SK-N-SH (cell line): Measurements from ENCODE around the gene ACP6. TPM values are rescaled to one million over a fixed set of nuclear protein-coding genes. Genes with fewer than 3 reads are reported as not detected.

ENCODE experiments used
- CTCF ChIA-PET: fragments of 300-600, 350-600 bp; formaldehyde crosslinking; extraction: SDS; loops from one replicate; lab custom pipeline; 2021; lab: Yijun Ruan, JAX
- POLR2A ChIA-PET: fragments of 350-600 bp; sonication (Branson Sonifier 250); formaldehyde crosslinking; extraction: SDS; loops from one replicate; lab custom pipeline; 2020; ENCODE audit warnings: antibody characterized with exemption, inconsistent platforms; lab: Yijun Ruan, JAX
- DNase-seq: peaks from one replicate; pipeline ENCODE4 v3.0.0; 2012
- H2AFZ ChIP-seq: fragments of 200-600 bp; sonication (generic); 2 replicates; pipeline ENCODE4 v1.8.1; 2016; ENCODE audit warnings: antibody characterized with exemption, mild to moderate bottlenecking, low read depth
- H3F3A ChIP-seq: fragments of 200-600 bp; sonication (generic); replicated peaks from 2 replicates; pipeline ENCODE3; 2016; ENCODE audit warnings: antibody characterized with exemption, mild to moderate bottlenecking; ENCODE audit not compliant: insufficient read depth
- H3K27ac ChIP-seq, 2 experiments: fragments of 200-500 bp in 1 of 2; fragments of 200-600 bp in 1 of 2; sonication (Bioruptor generic) in 1 of 2; sonication (generic), shearing (Covaris generic) in 1 of 2; 2 replicates each; pipeline versions ENCODE4 v1.5.1 to v1.6.1; 2014 to 2016; ENCODE audit warnings: low read depth in 2 of 2, inconsistent platforms in 1 of 2, low read length in 1 of 2, mild to moderate bottlenecking in 1 of 2, mixed read lengths in 1 of 2
- H3K27me3 ChIP-seq: fragments of 200-600 bp; sonication (generic), shearing (Covaris generic); 2 replicates; pipeline ENCODE4 v1.6.1; 2016; ENCODE audit warnings: mixed run types; ENCODE audit not compliant: insufficient read depth
- H3K36me3 ChIP-seq, 2 experiments: fragments of 200-500 bp in 1 of 2; fragments of 200-600 bp in 1 of 2; sonication (Bioruptor generic) in 1 of 2; sonication (generic) in 1 of 2; replicated peaks in 1 of 2; 2 replicates each; pipeline versions ENCODE3 to v1.5.1; 2014 to 2016; ENCODE audit warnings: low read length in 1 of 2, mild to moderate bottlenecking in 1 of 2; ENCODE audit not compliant: insufficient read depth in 2 of 2, control insufficient read depth in 1 of 2
- H3K4me1 ChIP-seq, 2 experiments: fragments of 200-500 bp in 1 of 2; fragments of 200-600 bp in 1 of 2; sonication (Bioruptor generic) in 1 of 2; sonication (generic), shearing (Covaris generic) in 1 of 2; 2 replicates each; pipeline versions ENCODE4 v1.5.1 to v1.6.1; 2014 to 2016; ENCODE audit warnings: low read depth in 1 of 2, low read length in 1 of 2, mixed run types in 1 of 2; ENCODE audit not compliant: insufficient read depth in 2 of 2, control insufficient read depth in 1 of 2
- H3K4me2 ChIP-seq: fragments of 200-600 bp; sonication (generic), shearing (Covaris generic); 2 replicates; pipeline ENCODE4 v1.6.1; 2017; ENCODE audit warnings: mixed run types
- H3K4me3 ChIP-seq, 2 experiments: fragments of 200-500 bp in 1 of 2; fragments of 200-600 bp in 1 of 2; sonication (Bioruptor generic) in 1 of 2; sonication (generic), shearing (Covaris generic) in 1 of 2; 2 replicates each; pipeline versions ENCODE4 v1.5.1 to v1.8.1; 2014 to 2016; ENCODE audit warnings: low read depth in 2 of 2, inconsistent platforms in 1 of 2, low read length in 1 of 2, mild to moderate bottlenecking in 1 of 2, mixed read lengths in 1 of 2, moderate library complexity in 1 of 2
- H3K79me2 ChIP-seq: fragments of 200-600 bp; sonication (generic); 2 replicates; pipeline ENCODE4 v1.8.1; 2017; ENCODE audit warnings: mild to moderate bottlenecking; ENCODE audit not compliant: insufficient read depth
- H3K9ac ChIP-seq: fragments of 200-600 bp; sonication (generic); 2 replicates; pipeline ENCODE4 v1.6.1; 2017; ENCODE audit warnings: mixed run types
- H3K9me2 ChIP-seq: fragments of 200-600 bp; sonication (generic); 2 replicates; pipeline ENCODE4 v1.6.1; 2017; ENCODE audit warnings: mixed run types
- H3K9me3 ChIP-seq: fragments of 200-600 bp; sonication (generic); 2 replicates; pipeline ENCODE4 v1.6.1; 2017; ENCODE audit warnings: mixed run types, mild to moderate bottlenecking, moderate library complexity
- H4K20me1 ChIP-seq: fragments of 200-600 bp; sonication (generic); 2 replicates; pipeline ENCODE4 v1.6.1; 2017; ENCODE audit warnings: mild to moderate bottlenecking, mixed run types; ENCODE audit not compliant: insufficient read depth
- CHD2 ChIP-seq: fragments of 150-350 bp; IDR thresholded peaks from 2 replicates; pipeline ENCODE4 v1.6.1; 2018; ENCODE audit warnings: low read length; ENCODE audit not compliant: partially characterized antibody
- ELF1 ChIP-seq: IDR thresholded peaks from 2 replicates; pipeline ENCODE4 v1.4.0; 2012
- EZH2phosphoT487 ChIP-seq: fragments of 200-600 bp; sonication (generic); IDR thresholded peaks from 2 replicates; pipeline ENCODE4 v1.6.1; 2017; ENCODE audit warnings: low read depth, mixed run types, mild to moderate bottlenecking, antibody characterized with exemption, moderate library complexity, borderline replicate concordance
- FOXJ3 ChIP-seq: sonication (generic); formaldehyde crosslinking; IDR thresholded peaks from 2 replicates; pipeline ENCODE4 v1.5.1; 2020; ENCODE audit warnings: mild to moderate bottlenecking, missing genetic modification reagents
- FOXM1 ChIP-seq: IDR thresholded peaks from 2 replicates; pipeline ENCODE4 v1.4.0; 2012; ENCODE audit warnings: low read depth, mild to moderate bottlenecking
- JUND ChIP-seq: IDR thresholded peaks from 2 replicates; pipeline ENCODE4 v1.4.0; 2012
- MEF2A ChIP-seq: IDR thresholded peaks from 2 replicates; pipeline ENCODE4 v1.4.0; 2012; ENCODE audit warnings: low read depth, borderline replicate concordance
- MXI1 ChIP-seq: IDR thresholded peaks from 2 replicates; pipeline ENCODE4 v1.6.1; 2012; ENCODE audit warnings: mild to moderate bottlenecking, low read depth, low read length, improper control_type of control experiment
- NFIC ChIP-seq: IDR thresholded peaks from 2 replicates; pipeline ENCODE4 v1.4.0; 2012; ENCODE audit warnings: borderline replicate concordance
- POLR2AphosphoS5 ChIP-seq: IDR thresholded peaks from 2 replicates; pipeline ENCODE4 v1.6.1; 2012; ENCODE audit warnings: low read depth, low read length
- RAD21 ChIP-seq: IDR thresholded peaks from 2 replicates; pipeline ENCODE4 v1.6.1; 2012; ENCODE audit warnings: mild to moderate bottlenecking, low read length
- REST ChIP-seq: IDR thresholded peaks from 2 replicates; pipeline ENCODE4 v1.6.1; 2012; ENCODE audit warnings: mild to moderate bottlenecking, low read depth, low read length, moderate library complexity
- RFX5 ChIP-seq: IDR thresholded peaks from 2 replicates; pipeline ENCODE4 v1.6.1; 2012; ENCODE audit warnings: mild to moderate bottlenecking, improper control_type of control experiment, low read length
- RXRA ChIP-seq: IDR thresholded peaks from 2 replicates; pipeline ENCODE4 v1.4.0; 2012; ENCODE audit warnings: low read depth, mild to moderate bottlenecking, borderline replicate concordance
- SIN3A ChIP-seq: IDR thresholded peaks from 2 replicates; pipeline ENCODE4 v1.6.1; 2012; ENCODE audit warnings: low read depth, mild to moderate bottlenecking, low read length, moderate library complexity, borderline replicate concordance
- USF1 ChIP-seq: IDR thresholded peaks from 2 replicates; pipeline ENCODE4 v1.4.0; 2012; ENCODE audit warnings: low read depth, borderline replicate concordance
- USF2 ChIP-seq: fragments of 150-350 bp; IDR thresholded peaks from 2 replicates; pipeline ENCODE4 v1.6.1; 2017; ENCODE audit warnings: antibody characterized with exemption, low read length, low read depth, borderline replicate concordance
- WGBS: methylation state at CpG from one replicate; pipeline ENCODE4 v1.1.6; 2017; ENCODE audit warnings: low lambda C conversion rate; 5-methylcytosine and 5-hydroxymethylcytosine counted together
- polyA plus RNA-seq, 3 experiments: library from polyadenylated mRNA; depleted of rRNA; stranded (reverse); fragments of >200 nt; gene quantifications; 2 replicates each; pipeline ENCODE4 v1.2.3, GENCODE V29; 2012
- TF ChIP-seq, protein P1 (sequence below): fragments of 150-350 bp; IDR thresholded peaks from 2 replicates; pipeline ENCODE4 v1.6.1; 2016; ENCODE audit warnings: mild to moderate bottlenecking, low read depth, low read length
- TF ChIP-seq, protein P2 (sequence below): IDR thresholded peaks from 2 replicates; pipeline ENCODE4 v1.4.0; 2012; ENCODE audit warnings: low read depth, borderline replicate concordance
- TF ChIP-seq, protein P3 (sequence below): IDR thresholded peaks from 2 replicates; pipeline ENCODE4; 2012

The ACP6 gene
- polyA plus RNA-seq, 1 of the 3 experiments (the other 2 are of a cell fraction) = 10.9 TPM

GRCh38 chr1:147652306-147652705 lies 18.0 kb downstream of the ACP6 start:
- no peaks in the 10 kb centered on the region for H3F3A ChIP-seq
- H3K4me2 ChIP-seq = no peak overlapping the region
- no peaks in the 10 kb centered on the region for H3K9me3 ChIP-seq
- no peaks in the 10 kb centered on the region for H3K9me2 ChIP-seq
- POLR2A ChIA-PET = no interaction called here
- no peak for DNase-seq
- no peaks in the 10 kb centered on the region for H4K20me1 ChIP-seq
- no peak overlapping the region for H3K9ac ChIP-seq
- peaks cover 5 to 76% of the 10 kb centered on the region in 2 experiments for H3K36me3 ChIP-seq
- TF ChIP-seq MEF2A (no peak), FOXM1 (no peak), SIN3A (no peak), FOXJ3 (no peak), POLR2AphosphoS5 (no peak), USF1 (no peak), REST (no peak), RAD21 (no peak), RFX5 (no peak), EZH2phosphoT487 (no peak), JUND (no peak), ELF1 (no peak), NFIC (no peak), USF2 (no peak), RXRA (no peak), CHD2 (no peak), MXI1 (no peak)
- TF ChIP-seq, protein P1, sequence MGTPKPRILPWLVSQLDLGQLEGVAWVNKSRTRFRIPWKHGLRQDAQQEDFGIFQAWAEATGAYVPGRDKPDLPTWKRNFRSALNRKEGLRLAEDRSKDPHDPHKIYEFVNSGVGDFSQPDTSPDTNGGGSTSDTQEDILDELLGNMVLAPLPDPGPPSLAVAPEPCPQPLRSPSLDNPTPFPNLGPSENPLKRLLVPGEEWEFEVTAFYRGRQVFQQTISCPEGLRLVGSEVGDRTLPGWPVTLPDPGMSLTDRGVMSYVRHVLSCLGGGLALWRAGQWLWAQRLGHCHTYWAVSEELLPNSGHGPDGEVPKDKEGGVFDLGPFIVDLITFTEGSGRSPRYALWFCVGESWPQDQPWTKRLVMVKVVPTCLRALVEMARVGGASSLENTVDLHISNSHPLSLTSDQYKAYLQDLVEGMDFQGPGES = no peak
- TF ChIP-seq, protein P2, sequence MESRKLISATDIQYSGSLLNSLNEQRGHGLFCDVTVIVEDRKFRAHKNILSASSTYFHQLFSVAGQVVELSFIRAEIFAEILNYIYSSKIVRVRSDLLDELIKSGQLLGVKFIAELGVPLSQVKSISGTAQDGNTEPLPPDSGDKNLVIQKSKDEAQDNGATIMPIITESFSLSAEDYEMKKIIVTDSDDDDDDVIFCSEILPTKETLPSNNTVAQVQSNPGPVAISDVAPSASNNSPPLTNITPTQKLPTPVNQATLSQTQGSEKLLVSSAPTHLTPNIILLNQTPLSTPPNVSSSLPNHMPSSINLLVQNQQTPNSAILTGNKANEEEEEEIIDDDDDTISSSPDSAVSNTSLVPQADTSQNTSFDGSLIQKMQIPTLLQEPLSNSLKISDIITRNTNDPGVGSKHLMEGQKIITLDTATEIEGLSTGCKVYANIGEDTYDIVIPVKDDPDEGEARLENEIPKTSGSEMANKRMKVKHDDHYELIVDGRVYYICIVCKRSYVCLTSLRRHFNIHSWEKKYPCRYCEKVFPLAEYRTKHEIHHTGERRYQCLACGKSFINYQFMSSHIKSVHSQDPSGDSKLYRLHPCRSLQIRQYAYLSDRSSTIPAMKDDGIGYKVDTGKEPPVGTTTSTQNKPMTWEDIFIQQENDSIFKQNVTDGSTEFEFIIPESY = no peak
- TF ChIP-seq, protein P3, sequence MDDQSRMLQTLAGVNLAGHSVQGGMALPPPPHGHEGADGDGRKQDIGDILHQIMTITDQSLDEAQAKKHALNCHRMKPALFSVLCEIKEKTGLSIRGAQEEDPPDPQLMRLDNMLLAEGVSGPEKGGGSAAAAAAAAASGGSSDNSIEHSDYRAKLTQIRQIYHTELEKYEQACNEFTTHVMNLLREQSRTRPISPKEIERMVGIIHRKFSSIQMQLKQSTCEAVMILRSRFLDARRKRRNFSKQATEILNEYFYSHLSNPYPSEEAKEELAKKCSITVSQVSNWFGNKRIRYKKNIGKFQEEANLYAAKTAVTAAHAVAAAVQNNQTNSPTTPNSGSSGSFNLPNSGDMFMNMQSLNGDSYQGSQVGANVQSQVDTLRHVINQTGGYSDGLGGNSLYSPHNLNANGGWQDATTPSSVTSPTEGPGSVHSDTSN = no peak
- TF ChIP-seq, all 33 proteins: peak for 0
- H3K4me3 ChIP-seq = no peak overlapping the region
- WGBS = 86% methylated on average over 2 of the region's 3 CpGs
- no peak overlapping the region for H3K27ac ChIP-seq
- CTCF ChIA-PET = interaction anchor here (1.0 to 1.7 kb wide), 2 partner anchors 13 to 51 kb away, joined by 3 to 5 read pairs; no protein-coding TSS in a partner anchor
- H3K4me1 ChIP-seq = no peaks in the 10 kb centered on the region
- H2AFZ ChIP-seq = no peak overlapping the region
- no peaks in the 10 kb centered on the region for H3K27me3 ChIP-seq
- no peaks in the 10 kb centered on the region for H3K79me2 ChIP-seq
